Gastrocnemius medialis (tissue), 4 donors: ENCODE results near the gene DDR1.

Experiments used
- CTCF ChIP-seq, 5 experiments: fragments of 450-650 bp in 3 of 5; fragments of 200-600 bp in 2 of 5; sonication (generic) in 2 of 5; IDR thresholded peaks in 4 of 5; conservative IDR thresholded peaks in 1 of 5; 1 replicate in 4 of 5; 2 replicates in 1 of 5; pipeline ENCODE4 v1.5.1; 2016 to 2019; ENCODE audit warnings: antibody characterized with exemption in 5 of 5, mild to moderate bottlenecking in 3 of 5, moderate library complexity in 3 of 5
- POLR2A ChIP-seq, 2 donors: fragments of 450-650 bp; IDR thresholded peaks; one replicate each; pipeline ENCODE4 v1.6.1; 2017; ENCODE audit warnings: antibody characterized with exemption in 2 of 2, mild to moderate bottlenecking in 2 of 2, moderate library complexity in 2 of 2

DNA sequence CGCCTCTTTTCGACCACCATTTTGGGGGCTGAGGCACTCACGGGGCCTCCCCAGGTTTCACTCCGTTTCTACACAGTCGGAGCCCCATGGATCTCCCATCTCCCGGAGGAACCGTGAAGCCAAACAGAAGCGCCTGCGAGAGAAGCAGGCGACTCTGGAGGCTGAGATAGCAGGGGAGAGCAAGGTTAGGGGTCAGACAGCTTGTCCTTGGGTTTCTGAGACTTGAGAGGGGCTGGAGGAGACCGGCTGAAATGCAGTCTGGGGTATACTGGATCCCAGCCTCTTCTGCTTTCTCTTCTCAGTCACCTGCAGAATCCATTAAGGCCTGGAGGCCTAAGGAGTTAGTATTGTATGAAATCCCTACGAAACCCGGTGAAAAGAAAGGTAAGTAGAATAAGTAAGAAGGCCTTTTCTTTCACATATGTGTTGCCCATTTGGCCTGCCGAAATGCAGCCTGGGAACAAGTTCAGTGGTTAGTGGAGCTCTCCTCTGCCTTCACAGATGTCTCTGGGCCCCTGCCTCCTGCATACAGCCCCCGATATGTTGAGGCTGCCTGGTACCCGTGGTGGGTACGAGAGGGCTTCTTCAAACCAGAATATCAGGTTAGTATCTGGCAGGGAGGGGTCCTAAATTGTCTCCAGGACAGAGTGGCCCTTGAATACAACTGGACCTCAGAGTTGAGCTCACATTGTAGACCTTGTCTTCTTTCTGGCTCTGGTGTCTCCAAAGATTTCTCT lies 30.7 kb downstream of the DDR1 start:
- TF ChIP-seq CTCF (IDR thresholded peaks at IDR 0.05 in 4 of 5, conservative IDR thresholded peaks at IDR 0.05 in 1 of 5) (no peak), POLR2A (IDR thresholded peaks at IDR 0.05) (no peak)
